SU-DHL-6 (cell line): Measurements from ENCODE around the gene MKKS.

Experiments
- H2AFZ ChIP-seq: fragments of 200-600 bp; sonication (generic); 2 replicates; pipeline ENCODE4 v1.6.1; 2014; ENCODE audit warnings: low read depth, mild to moderate bottlenecking, moderate library complexity, mixed read lengths, antibody characterized with exemption, low read length; ENCODE audit not compliant: severe bottlenecking
- H3F3A ChIP-seq: fragments of 200-600 bp; shearing (Covaris generic); 2 replicates; pipeline ENCODE4 v1.6.0; 2016; ENCODE audit warnings: antibody characterized with exemption, mild to moderate bottlenecking; ENCODE audit not compliant: insufficient read depth
- H3K27ac ChIP-seq: fragments of 200-600 bp; sonication (generic); 2 replicates; pipeline ENCODE4 v1.5.1; 2016; ENCODE audit warnings: low read depth, mild to moderate bottlenecking, low read length, moderate library complexity, mixed read lengths
- H3K27me3 ChIP-seq: fragments of 200-600 bp; sonication (generic), shearing (Covaris generic); 2 replicates; pipeline ENCODE4 v1.6.0; 2014; ENCODE audit warnings: mild to moderate bottlenecking, low read length
- H3K36me3 ChIP-seq: fragments of 200-600 bp; sonication (generic); 2 replicates; pipeline ENCODE4 v1.6.1; 2014; ENCODE audit warnings: mild to moderate bottlenecking, low read length, mixed read lengths
- H3K4me2 ChIP-seq: fragments of 300-600, 200-600 bp; shearing (Covaris generic), sonication (generic); 2 replicates; pipeline ENCODE4 v1.6.0; 2014; ENCODE audit warnings: low read length, low read depth, mild to moderate bottlenecking; ENCODE audit not compliant: poor library complexity, severe bottlenecking
- H3K4me3 ChIP-seq: fragments of 200-600 bp; sonication (generic); 2 replicates; pipeline ENCODE4 v1.5.1; 2014; ENCODE audit warnings: antibody characterized with exemption, low read length, mild to moderate bottlenecking, mixed read lengths; ENCODE audit not compliant: insufficient read depth, poor library complexity, severe bottlenecking
- H3K79me2 ChIP-seq: fragments of 200-600 bp; sonication (generic); 2 replicates; pipeline ENCODE4 v1.6.1; 2014; ENCODE audit warnings: mild to moderate bottlenecking, low read length, moderate library complexity; ENCODE audit not compliant: insufficient read depth
- H3K9ac ChIP-seq: fragments of 200-600 bp; sonication (generic); 2 replicates; pipeline ENCODE4 v1.7.0; 2014; ENCODE audit warnings: mild to moderate bottlenecking, low read length
- H3K9me2 ChIP-seq: fragments of 200-600 bp; sonication (generic); replicated peaks from 2 replicates; pipeline ENCODE4 v1.6.1; 2014; ENCODE audit warnings: low read length; ENCODE audit not compliant: insufficient read depth
- H3K9me3 ChIP-seq: fragments of 200-600 bp; sonication (generic); 2 replicates; pipeline ENCODE4 v1.6.1; 2014; ENCODE audit warnings: low read length, mixed read lengths; ENCODE audit not compliant: insufficient read depth
- H4K20me1 ChIP-seq: fragments of 200-600 bp; sonication (generic); 2 replicates; pipeline ENCODE4 v1.6.1; 2014; ENCODE audit warnings: low read depth, mild to moderate bottlenecking, antibody characterized with exemption, low read length, moderate library complexity, mixed read lengths
- EZH2phosphoT487 ChIP-seq: fragments of 200-600 bp; sonication (generic), shearing (Covaris generic); conservative IDR thresholded peaks from 2 replicates; pipeline ENCODE4 v1.6.1; 2018; ENCODE audit warnings: mild to moderate bottlenecking, antibody characterized with exemption, low read length, moderate library complexity, mixed read lengths
- TF ChIP-seq, protein P1 (sequence below): fragments of 200-600 bp; sonication (generic); IDR thresholded peaks from one replicate; pipeline ENCODE4 v1.5.1; 2017; ENCODE audit warnings: antibody characterized with exemption, mild to moderate bottlenecking, low read length, moderate library complexity; ENCODE audit not compliant: insufficient read depth, poor library complexity, severe bottlenecking

MKKS gene

DNA sequence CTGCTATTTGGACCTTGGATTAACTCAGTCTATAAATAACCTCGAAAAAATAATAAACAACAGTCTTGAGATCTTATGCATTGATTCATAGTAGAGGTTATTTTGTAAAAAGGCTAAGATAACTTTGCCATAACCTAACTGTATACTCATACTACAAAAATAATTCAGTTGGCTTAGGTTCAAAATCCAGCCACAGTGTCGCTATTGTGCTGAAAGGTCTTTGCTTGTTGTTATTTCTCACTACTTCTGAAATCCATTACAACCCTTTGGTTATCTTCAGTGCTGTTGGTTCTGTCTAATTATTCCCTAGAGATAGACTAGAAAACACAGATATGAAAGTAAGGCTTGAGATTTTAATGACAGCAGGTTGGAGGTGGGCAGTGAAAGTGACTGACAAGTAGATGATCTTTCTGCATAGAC lies 74.4 kb downstream of the MKKS start:
- Histone ChIP-seq H4K20me1 (no peaks in the 10 kb centered on the region), H3K9me3 (no peaks in the 10 kb centered on the region), H3K27me3 (no peaks in the 10 kb centered on the region), H2AFZ (no peak overlapping the region), H3K27ac (no peak overlapping the region), H3K4me3 (no peak overlapping the region), H3F3A (no peaks in the 10 kb centered on the region), H3K4me2 (no peak overlapping the region), H3K79me2 (no peaks in the 10 kb centered on the region), H3K36me3 (no peaks in the 10 kb centered on the region), H3K9me2 (no peaks in the 10 kb centered on the region), H3K9ac (no peak overlapping the region)
- no peak for TF ChIP-seq EZH2phosphoT487
- TF ChIP-seq, protein P1, sequence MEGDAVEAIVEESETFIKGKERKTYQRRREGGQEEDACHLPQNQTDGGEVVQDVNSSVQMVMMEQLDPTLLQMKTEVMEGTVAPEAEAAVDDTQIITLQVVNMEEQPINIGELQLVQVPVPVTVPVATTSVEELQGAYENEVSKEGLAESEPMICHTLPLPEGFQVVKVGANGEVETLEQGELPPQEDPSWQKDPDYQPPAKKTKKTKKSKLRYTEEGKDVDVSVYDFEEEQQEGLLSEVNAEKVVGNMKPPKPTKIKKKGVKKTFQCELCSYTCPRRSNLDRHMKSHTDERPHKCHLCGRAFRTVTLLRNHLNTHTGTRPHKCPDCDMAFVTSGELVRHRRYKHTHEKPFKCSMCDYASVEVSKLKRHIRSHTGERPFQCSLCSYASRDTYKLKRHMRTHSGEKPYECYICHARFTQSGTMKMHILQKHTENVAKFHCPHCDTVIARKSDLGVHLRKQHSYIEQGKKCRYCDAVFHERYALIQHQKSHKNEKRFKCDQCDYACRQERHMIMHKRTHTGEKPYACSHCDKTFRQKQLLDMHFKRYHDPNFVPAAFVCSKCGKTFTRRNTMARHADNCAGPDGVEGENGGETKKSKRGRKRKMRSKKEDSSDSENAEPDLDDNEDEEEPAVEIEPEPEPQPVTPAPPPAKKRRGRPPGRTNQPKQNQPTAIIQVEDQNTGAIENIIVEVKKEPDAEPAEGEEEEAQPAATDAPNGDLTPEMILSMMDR, result no peak

DNA sequence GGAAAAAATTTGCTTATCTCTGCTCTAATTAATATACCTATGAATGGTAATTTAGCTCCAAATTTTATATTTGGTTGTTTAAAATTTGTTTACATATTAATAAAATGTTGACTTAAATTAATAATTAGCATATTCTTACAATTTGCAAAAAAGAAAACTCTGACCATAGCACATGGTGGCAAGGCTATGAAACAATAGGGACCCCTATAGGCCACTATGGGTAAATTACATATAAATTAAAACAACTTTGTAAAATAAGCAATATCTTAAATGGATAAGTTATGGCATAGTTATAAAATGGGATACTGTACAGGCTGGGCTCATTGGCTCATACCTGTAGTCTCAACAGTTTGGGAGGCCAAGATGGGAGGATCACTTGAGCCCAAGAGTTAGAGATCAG lies 76.0 kb downstream of the MKKS start:
- H3K27me3 ChIP-seq, result no peaks in the 10 kb centered on the region
- no peaks in the 10 kb centered on the region for H3K79me2 ChIP-seq
- no peaks in the 10 kb centered on the region for H4K20me1 ChIP-seq
- TF ChIP-seq, protein P1, result no peak
- no peak for TF ChIP-seq EZH2phosphoT487
- no peaks in the 10 kb centered on the region for H3K36me3 ChIP-seq
- no peak overlapping the region for H3K27ac ChIP-seq
- H2AFZ ChIP-seq, result no peak overlapping the region
- no peaks in the 10 kb centered on the region for H3K9me3 ChIP-seq
- H3F3A ChIP-seq, result no peaks in the 10 kb centered on the region
- no peak overlapping the region for H3K4me2 ChIP-seq
- no peaks in the 10 kb centered on the region for H3K9me2 ChIP-seq
- H3K9ac ChIP-seq, result no peak overlapping the region
- H3K4me3 ChIP-seq, result no peak overlapping the region

DNA sequence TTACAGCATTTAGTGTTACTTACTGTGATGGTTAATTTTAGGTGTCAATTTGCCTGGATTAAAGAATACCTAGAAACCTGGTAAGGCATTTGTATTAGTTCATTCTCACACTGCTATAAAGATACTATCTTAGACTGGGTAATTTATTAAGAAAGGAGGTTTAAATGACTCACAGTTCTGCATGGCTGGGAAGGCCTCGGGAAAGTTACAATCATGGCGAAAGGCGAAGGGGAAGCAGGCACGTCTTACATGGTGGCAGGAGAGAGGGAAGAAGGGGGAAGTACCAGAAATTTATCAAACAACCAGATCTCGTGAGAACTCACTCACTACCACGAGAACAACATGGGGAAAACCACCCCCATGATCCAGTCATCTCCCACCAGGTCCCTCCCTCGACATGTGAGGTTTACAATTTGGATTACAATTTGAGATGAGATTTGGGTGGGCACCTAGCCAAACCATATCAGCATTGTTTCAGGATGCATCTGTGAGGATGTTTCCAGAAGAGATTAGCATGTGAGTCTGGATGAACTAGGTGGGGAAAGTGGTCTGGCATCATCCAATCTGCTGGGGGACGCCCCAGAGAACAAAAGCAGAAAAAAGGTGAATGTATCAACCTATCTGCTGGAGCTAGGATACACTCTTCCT lies 76.8 kb downstream of the MKKS start:
- H3K4me3 ChIP-seq, result no peak overlapping the region
- H3F3A ChIP-seq, result no peaks in the 10 kb centered on the region
- no peaks in the 10 kb centered on the region for H4K20me1 ChIP-seq
- no peaks in the 10 kb centered on the region for H3K79me2 ChIP-seq
- TF ChIP-seq, protein P1, result no peak
- TF ChIP-seq EZH2phosphoT487, result no peak
- no peak overlapping the region for H3K27ac ChIP-seq
- H3K36me3 ChIP-seq, result no peaks in the 10 kb centered on the region
- no peak overlapping the region for H3K9ac ChIP-seq
- no peak overlapping the region for H3K4me2 ChIP-seq
- H3K9me2 ChIP-seq, result no peaks in the 10 kb centered on the region
- H3K9me3 ChIP-seq, result no peaks in the 10 kb centered on the region
- no peak overlapping the region for H2AFZ ChIP-seq
- no peaks in the 10 kb centered on the region for H3K27me3 ChIP-seq
